Left ventricle myocardium inferior (tissue), 1 donor: ENCODE data around the gene KLK12. TPM values are rescaled to one million over a fixed set of nuclear protein-coding genes. Genes with fewer than 3 reads are reported as not detected.

Experiments
- DNase-seq: peaks from one replicate; pipeline ENCODE4 v3.0.0-alpha.2; 2020
- H3K27ac ChIP-seq: fragments of 200-600 bp; replicated peaks from 2 replicates; pipeline ENCODE4 v1.8.0; 2021
- H3K27me3 ChIP-seq: fragments of 200-600 bp; 2 replicates; pipeline ENCODE4 v1.8.0; 2021; ENCODE audit warnings: low read depth
- H3K36me3 ChIP-seq: fragments of 200-600 bp; 2 replicates; pipeline ENCODE4 v1.8.0; 2021
- H3K4me1 ChIP-seq: fragments of 200-600 bp; 2 replicates; pipeline ENCODE4 v1.8.0; 2021
- H3K4me3 ChIP-seq: fragments of 200-600 bp; 2 replicates; pipeline ENCODE4 v1.8.0; 2021; ENCODE audit warnings: mild to moderate bottlenecking, moderate library complexity
- H3K9me3 ChIP-seq: fragments of 200-600 bp; replicated peaks from 2 replicates; pipeline ENCODE4 v1.8.0; 2021
- CTCF ChIP-seq: fragments of 200-600 bp; IDR thresholded peaks from 2 replicates; pipeline ENCODE4 v1.8.0; 2021; ENCODE audit warnings: antibody characterized with exemption, mild to moderate bottlenecking, borderline replicate concordance
- intact Hi-C: fragments of 100-400 bp; cut with micrococcal nuclease; formaldehyde crosslinking; loops from one replicate; pipeline ENCODE4 v1.11.0; 2022
- total RNA-seq: library from RNA; stranded (reverse); fragmentation: NEBNext Ultra II Directional; extraction: Animal tissue kit (Norgen Biotek cat#: 25700); gene quantifications from one replicate; pipeline ENCODE4 v1.2.1, GENCODE V29; 2021
- donor health status: DM: no; HTN: yes; CAD: no; lungs with severe emphysema.

The KLK12 gene
- total RNA-seq, 1 donor from 2014 or later, result not detected

GRCh38 chr19:51055866-51056265, 21.1 kb upstream of the KLK12 start:
- Histone ChIP-seq H3K27me3 (peaks cover 51% of the 10 kb centered on the region), H3K36me3 (no peaks in the 10 kb centered on the region), H3K9me3 (no peaks in the 10 kb centered on the region), H3K27ac (no peak overlapping the region), H3K4me3 (no peak overlapping the region), H3K4me1 (no peaks in the 10 kb centered on the region)
- intact Hi-C loops, result no loop called here
- no peak for TF ChIP-seq CTCF
- no peak for DNase-seq

- H3K9me3 ChIP-seq, result peaks cover 6% of the 10 kb centered on the region
- H3K36me3 ChIP-seq, result no peaks in the 10 kb centered on the region
- H3K27me3 ChIP-seq, result peaks cover 21% of the 10 kb centered on the region
- no peak for TF ChIP-seq CTCF
- no peak overlapping the region for H3K27ac ChIP-seq
- intact Hi-C loops, result no loop called here
- H3K4me3 ChIP-seq, result no peak overlapping the region
- H3K4me1 ChIP-seq, result no peaks in the 10 kb centered on the region
- DNase-seq, result no peak
Measured at GRCh38 chr19:51047031-51047335, 12.2 kb upstream of the KLK12 start.

GRCh38 chr19:51044327-51044726, 9.5 kb upstream of the KLK12 start:
- Histone ChIP-seq H3K9me3 (no peaks in the 10 kb centered on the region), H3K4me3 (no peak overlapping the region), H3K27me3 (peaks cover 13% of the 10 kb centered on the region), H3K36me3 (no peaks in the 10 kb centered on the region), H3K4me1 (no peaks in the 10 kb centered on the region), H3K27ac (no peak overlapping the region)
- intact Hi-C loops, result no loop called here
- no peak for TF ChIP-seq CTCF
- no peak for DNase-seq

GRCh38 chr19:51043497-51043896, 8.7 kb upstream of the KLK12 start:
- Histone ChIP-seq H3K9me3 (no peaks in the 10 kb centered on the region), H3K36me3 (no peaks in the 10 kb centered on the region), H3K27ac (no peak overlapping the region), H3K4me1 (no peaks in the 10 kb centered on the region), H3K27me3 (peaks cover 8% of the 10 kb centered on the region), H3K4me3 (no peak overlapping the region)
- intact Hi-C loops, result no loop called here
- no peak for TF ChIP-seq CTCF
- no peak for DNase-seq

GRCh38 chr19:51040151-51040550, 5.3 kb upstream of the KLK12 start:
- DNase-seq, result no peak
- intact Hi-C loops, result no loop called here

More at GRCh38 chr19:51040151-51040550, 5.3 kb upstream of the KLK12 start:
- Histone ChIP-seq H3K9me3 (no peaks in the 10 kb centered on the region), H3K27me3 (peaks cover 11% of the 10 kb centered on the region), H3K4me1 (no peaks in the 10 kb centered on the region), H3K27ac (no peak overlapping the region), H3K4me3 (no peak overlapping the region), H3K36me3 (no peaks in the 10 kb centered on the region)
- TF ChIP-seq CTCF, result no peak
